NOMO-1 (cell line): ENCODE measurements around the gene ABR.
"Not testable (repeated sequence)": the region's sequence is repeated elsewhere in the genome, so short reads cannot be mapped to it uniquely, and the experiment has no call there.

Experiments used
- DNase-seq, 2 experiments: peaks; one replicate each; lab custom pipeline; 2025; ENCODE audit not compliant: unreplicated experiment in 2 of 2; lab: John Stamatoyannopoulos, UW

Gene ABR

DNA sequence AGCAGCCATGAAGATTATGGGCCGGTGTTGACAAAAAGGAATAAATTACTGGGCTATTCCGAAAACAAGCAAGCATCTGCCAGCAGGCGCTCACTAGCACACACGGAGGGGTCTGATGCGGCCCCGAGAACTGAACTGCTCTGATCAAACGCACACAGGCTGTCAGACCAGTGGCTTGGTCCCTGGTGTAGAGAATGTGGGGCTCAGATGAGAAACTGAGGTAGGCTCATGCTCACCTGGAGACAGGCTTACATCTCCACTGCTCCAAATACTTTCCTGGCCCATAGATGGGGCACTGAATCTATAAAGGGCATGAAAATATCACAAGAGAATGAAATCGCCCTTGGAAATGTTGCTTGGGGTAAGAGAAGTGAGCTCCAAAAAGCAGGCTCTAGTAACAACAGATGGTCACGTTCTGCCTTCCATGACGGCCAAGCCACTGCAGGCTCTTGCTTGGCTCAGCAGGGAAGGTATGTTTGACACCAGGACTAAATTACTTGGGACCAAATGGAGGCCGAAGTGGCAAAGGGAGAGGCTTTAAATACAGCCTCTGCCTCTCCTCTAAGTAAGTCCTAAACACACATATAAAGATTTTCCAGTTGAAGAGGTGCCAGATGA is 5.4 kb downstream of the ABR start:
- DNase-seq = no peak

DNA sequence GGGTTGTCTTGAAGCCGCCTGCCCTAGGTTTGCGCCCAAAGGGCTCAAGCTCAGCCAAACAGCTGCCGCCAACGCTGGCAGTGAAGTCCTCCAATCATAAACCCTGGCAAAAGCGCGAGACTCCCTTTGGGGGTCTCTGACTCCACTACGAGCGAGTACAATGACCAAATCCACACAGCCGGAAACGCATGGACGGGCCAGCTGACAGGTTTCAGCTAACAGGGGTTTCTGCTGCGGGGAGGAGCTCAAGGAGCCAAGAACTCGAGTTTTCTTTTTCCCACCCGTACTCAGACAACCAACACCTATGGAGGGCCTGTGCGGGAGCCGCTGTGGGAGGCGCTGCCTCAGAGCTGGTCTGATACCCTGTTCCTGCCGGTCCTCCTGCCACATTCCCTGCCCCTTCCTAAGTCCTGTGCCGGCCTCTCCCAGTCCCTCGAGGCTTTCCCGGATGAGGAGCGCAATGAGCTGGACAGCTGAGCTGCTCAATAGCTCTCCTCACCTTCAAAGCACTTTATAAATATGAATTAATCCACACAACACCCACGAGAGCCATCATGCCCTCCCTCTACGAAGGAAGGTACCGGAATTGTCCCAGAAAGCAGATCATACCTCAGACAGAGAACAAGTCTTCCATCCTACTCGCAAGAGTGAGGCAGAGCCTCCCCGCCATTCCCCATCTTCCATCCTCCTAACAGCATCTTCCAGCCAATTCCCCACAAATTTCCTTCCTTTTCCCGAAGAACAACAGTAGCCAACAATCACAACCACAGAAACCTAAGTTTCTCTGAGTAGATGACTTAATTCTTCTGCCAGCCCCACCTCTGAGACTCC is 6.1 kb downstream of the ABR start:
- no peak for DNase-seq

DNA sequence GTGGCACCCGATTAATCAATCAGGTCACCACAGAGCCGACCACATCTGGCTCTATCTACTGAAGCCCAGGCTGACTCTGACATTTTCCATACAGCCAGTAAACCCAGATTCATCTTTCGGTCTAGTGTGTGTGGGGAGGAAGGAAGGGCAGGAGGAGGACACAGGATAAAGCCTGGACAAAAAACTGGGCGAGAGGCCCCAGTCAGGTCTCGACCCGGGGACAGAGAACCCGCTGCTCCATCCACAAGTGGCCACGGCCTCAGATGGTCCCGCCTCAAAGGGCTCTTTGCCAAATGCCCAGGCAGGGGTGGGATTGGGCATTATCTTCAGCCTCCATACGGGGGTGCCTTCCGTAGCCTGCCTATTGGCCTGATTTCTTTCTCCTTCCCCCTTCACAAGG is 7.8 kb downstream of the ABR start:
- DNase-seq = no peak

DNA sequence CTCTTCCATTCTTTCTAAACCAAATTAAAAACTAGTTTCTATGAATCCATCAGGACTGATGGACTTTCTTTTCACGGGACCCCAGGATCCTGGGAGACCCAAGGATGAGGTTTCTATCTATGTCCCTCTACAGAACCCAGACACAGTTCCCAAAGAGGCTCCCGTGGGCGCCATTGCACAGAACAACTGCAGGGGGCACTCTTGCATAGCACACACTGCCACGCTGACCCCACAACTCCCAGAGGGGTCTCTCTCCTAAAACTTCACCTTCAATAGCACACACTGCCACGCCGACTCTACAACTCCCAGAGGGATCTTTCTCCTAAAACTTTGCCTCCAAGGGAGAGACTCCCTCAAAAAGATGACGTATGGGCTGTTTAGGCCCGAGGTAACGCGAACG is 9.0 kb downstream of the ABR start:
- DNase-seq = no peak

DNA sequence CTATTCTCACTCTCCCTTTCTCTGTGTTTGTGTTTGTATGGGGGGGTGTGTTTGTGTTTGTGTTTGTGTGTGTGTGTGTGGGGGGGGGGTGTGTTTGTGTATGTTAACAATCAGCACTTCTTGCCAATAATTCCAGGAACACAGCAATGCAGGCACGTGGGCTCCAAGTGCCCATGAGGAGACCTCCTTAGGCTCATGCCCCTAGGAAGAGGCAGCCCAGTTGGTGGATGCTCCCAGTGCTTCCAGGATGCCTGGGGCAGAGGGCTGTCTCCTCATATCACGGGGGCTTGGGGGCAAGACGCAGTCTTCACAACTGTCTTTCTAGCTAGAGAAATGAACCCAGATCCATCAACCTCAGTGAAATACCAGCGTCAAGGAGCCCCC is 9.9 kb downstream of the ABR start:
- no peak for DNase-seq

DNA sequence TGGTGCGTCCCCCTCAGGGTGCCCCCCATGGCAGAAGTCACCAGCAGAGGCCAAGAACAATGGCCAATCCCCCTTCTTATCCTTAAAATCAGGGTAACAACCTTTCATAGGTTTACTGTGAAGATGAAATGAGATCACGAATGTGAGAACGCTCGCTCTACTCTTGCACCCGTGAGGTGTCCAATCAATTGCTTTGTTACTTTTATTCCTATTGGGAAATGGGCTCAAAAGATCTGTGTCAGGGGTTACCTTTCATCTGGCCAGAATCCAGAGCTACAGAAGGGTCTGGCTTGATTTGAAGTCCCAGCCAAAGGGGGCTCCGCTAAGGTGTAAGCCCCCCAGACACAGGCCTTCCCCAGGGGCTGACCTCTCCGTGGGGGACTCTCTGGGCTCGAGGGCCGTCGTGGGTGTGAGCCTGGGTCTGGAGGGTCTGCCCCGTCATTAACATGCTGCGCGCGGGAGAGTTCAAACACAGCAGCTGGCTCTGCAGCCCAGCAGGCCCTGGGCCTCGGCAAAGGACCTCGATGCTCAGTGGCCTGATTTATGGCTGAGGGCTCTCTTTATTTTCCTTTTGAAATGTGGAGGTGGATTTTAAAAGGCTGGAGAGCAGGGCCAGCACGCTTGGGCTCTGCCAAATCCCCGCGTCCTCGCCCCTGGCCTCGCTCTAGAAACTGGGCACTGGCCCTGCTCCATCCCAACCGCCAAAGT is 10.4 kb downstream of the ABR start:
- DNase-seq = no peak

DNA sequence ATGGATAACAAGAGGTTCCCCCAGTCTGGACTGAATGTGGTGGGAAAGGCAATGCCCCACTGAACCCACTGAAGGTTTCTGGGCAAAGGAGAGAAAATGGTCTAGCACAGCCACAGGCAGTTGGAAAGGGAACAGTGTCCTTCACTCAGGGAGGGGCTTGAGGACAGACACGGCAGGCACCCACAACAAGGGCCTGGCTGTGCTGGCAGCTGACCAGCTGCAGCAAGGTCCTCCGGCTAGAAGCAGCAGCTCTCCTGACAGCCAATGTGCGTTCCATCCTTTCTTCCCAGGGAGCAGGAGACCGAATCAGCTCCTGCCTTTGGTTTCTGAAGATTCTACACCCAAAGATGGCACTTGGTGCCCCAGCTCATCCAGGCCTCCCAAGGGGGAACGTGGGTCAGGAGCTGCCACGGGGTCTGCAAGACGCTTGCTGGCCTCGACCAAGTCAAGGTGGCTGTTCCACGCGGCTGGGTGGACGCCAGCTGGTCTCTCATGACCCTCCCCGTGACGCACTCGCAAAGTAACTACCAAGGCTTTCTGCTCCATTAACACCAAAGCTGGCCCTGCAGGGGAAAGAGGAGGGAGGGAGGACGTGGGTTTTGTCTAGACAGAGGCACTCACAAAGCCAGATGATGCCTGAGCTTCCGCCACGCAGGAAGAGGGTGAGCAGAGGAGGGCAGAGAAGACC is 11.1 kb downstream of the ABR start:
- DNase-seq = no peak

DNA sequence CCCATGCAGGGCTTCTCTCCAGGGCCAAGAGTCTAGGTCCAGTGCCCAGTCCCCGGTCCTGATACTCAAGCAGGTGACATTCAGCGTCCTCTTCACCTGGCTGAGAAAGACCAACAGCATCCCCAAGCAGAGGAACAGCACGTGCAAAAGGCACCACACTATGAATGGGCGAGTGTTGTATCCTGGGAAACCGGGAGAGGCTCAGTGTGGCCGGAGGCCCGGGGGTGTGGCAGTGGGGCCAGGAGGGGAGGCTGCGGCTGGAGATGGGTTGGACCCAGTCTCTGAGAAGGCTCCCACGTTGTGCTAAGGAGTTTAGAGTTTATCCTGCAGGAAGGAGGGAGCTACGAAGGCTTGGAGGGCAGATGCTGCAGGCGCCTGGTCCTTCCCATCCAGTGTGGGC is 13.5 kb downstream of the ABR start:
- DNase-seq = no peak

DNA sequence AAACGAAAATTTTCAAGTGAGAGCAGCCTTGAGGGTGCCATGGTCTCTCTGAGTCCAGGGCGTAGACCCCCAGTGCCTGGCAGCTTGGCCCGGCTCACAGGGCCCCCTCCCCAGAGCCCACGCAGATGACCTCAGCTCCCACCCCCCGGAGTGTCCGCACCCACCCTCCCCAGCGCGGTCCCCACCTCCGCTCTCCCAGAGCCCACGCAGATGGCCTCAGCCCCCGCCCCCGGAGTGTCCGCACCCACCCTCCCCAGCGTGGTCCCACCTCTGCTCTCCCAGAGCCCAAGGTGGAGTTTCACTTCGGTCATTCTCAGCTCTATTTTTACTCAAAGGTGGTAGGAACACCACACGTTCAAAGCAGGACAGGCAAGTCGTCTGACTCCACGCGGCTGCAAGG is 13.9 kb downstream of the ABR start:
- DNase-seq = no peak

DNA sequence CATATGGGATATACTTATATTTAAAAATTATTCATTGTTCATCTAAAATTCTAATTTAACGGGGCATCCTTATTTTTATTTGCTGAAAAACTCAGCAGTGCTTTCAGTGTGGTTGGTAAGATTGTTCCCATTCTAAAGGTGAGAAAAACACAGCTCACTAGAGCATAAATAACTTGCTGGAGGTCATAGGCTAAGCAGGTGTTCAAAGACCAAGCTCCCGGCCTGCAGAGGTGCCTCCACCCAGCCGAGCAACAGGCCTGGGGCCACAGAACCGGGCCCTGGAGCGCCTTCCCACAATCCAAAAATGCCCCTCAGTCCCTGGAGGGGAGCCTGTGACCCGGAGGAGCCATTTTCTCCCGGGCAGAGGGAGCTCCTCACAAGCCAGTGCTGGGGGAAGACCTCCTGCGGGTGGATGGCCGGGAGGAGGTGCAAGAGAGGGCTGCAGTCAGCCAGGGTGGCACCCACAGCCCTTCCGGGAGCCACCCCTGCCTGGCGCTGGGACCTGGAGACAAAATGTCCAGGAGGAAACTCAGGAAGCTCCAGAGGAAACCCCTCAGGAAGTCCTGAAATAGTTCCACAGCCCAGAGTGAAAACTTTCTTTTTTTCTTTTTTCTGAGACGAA is 14.7 kb downstream of the ABR start:
- DNase-seq = no peak

DNA sequence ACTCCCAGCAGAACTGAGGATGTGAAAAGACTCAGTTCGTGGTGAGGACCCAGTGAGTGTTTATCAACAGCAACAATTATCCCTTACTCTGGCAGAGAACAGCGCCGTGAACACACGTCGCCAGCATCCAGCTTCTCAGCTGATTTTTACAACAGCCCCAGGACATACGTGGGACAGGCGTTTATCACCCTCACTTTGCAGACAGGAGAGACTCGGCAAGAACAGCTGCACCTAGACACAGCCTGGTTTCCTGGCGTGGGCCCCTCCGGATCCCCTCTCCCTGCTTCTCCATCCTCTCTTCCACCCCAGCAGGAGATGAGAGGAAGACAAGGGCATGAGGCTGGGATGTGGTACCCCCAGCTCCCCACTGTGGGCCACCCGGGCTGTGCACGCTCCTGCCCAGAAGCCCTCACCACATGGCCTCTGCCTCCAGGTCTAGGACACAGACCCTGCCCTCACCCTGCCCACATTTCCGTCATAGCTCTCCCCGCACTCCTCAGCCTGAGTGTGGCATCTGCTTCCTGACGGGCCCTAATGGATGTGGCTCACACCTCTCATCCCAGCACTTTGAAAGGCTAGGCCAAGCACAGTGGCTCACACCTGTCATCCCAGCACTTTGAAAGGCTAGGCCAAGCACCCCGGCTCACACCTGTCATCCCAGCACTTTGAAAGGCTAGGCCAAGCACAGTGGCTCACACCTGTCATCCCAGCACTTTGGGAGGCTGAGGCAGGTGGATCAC is 17.5 kb downstream of the ABR start:
- DNase-seq = no peak

DNA sequence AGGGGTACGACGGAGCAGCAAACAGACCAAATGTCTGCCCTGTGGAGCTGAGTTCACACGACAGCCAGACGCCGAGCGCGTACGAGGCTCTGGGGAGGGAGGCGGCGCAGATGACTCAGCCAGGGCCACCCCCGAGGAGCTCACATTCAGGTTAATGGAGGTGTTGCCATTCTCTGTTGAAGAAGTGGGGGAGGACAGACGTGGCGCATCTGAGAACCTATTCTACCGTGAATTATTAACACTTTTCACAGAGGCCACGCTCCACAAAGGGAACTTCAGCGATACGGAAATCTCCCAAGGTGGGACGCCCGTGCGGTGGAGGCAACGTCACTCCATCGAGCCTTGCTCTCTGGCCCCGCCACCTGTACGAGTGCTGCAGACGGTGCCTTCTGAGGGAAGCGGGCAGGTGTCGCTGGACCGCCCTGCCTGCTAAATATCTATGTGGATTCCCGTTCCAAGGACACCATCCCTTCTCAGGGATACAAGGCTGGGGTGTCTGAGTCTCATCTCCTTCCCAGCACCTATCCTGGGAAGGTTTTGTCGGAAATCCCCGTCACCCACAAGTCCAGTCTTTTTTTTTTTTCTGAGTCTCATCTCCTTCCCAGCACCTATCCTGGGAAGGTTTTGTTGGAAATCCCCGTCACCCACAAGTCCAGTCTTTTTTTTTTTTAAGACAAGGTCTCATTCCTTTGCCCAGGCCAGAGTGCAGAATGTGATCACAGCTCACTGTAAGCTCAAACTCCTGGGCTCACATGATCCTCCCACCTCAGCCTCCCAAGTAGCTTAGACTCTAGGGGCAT is 19.0 kb downstream of the ABR start:
- no peak for DNase-seq

DNA sequence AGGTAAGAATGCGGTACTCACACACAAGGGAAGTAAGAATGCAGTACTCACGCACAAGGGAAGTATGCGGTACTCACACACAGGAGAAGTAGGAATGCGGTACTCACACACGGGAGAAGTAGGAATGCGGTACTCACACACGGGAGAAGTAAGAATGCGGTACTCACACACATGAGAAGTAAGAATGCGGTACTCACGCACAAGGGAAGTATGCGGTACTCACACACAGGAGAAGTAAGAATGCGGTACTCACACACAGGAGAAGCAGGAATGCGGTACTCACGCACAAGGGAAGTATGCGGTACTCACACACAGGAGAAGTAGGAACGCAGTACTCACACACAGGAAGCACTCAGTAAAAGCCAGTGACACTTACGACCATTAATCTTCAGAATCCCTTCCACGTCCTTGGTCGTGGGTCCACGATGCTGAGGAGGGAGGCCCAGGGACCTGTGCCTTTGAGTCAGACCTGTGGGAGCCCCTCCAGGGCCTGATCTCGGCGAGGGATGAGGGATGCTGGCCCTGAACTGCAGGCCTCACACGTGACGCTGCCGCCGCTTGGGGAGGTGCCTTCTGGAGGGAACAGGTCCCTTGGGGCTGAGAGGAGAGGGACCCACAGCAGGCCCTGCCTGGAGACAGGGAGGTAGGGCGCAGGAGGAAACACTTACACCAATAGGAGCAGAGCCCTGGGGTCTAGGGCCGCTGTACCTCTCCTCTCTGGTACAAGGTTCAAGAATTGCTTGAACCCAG is 20.2 kb downstream of the ABR start:
- DNase-seq = no peak

DNA sequence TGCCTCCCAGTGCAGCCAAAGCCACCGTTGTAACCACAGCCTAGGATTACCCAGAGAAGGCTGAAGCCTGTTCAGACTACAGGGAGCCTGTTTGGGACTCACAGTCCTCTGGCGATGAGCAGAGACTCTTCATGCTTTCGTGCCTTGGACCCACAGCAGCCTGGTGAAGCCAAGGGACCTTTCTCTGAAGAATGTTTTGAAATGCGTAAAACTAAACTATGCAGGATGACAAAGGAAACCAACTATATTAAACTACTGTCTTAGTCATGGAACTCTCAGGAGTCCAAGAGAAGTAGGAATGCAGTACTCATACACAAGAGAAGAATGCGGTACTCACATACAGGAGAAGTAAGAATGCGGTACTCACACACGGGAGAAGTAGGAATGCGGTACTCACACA is 20.9 kb downstream of the ABR start:
- DNase-seq = no peak

DNA sequence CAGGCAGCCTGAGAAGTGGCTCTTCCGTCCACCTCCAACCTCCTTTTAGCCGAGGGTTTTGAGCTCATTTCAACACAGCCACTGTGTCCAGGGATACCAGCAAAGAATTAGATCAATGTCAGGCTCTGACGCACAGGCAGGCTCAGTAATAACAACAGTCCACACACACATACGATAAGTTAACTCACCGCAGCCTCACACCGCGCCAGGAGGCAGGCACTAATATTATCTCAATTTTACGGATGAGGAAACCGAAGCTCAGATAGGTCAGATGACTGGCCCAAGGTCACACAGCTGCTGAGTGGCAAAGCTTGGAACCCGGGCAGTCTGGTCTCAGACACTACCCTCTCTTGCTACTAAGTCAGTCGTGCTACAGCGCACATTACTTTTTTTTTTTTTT is 22.9 kb downstream of the ABR start:
- no peak for DNase-seq

DNA sequence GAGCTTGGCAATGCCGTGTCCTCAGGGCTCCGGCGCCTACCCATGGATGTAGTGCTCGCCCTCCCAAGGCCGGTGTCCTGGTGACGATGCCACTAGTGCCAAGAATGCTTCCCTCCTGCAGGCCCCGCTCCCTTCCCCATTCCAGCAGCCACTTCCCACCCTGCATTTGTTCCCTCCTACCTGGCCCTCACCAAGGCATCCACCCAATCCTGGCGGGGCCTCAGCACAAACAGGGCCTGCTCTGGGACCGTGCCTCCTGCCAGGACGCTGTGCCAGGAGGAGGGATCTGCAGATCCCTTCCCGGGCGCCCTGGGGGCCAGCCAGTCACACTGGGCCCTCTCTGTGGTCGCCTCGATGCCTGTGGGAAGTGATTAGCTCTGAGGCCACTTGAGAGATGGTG is 25.1 kb downstream of the ABR start:
- DNase-seq = no peak

DNA sequence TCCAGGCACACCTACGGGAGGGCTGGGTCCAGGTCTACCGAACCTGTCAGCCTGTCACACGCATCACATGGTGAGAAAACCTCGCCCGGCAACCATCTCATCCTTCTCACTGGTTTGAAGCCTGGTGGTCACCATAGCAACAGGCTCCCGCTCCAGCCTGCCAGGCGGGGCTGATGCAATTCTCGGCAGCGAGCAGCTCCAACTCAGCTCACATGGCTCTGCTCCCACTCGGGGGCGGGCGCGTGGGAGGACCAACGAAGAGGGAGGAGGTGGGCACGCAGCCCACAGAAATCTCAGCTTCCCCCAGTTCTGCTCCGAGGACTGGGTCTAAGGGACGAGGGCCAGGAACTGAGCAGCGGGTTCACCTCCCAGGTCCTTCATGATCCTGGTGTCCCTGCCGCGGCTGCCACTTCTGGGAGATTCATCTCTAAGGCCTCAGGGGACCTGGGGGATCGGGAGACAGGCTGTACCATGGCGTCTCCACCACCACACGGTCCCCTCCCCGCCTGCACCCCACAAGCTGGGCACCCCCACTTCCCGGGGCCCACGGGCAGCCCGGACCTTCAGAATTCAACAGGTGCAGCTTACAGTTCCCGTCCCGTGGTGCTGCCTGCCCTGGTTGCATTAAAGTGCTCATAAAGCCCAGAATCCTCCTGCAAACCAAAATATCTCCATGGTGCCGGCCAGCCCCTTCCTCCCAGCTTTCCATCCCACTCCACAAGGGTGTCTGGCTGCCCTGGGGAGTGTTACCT is 25.8 kb downstream of the ABR start:
- peak in 1 of 2 experiments; percentile 12 for DNase-seq

DNA sequence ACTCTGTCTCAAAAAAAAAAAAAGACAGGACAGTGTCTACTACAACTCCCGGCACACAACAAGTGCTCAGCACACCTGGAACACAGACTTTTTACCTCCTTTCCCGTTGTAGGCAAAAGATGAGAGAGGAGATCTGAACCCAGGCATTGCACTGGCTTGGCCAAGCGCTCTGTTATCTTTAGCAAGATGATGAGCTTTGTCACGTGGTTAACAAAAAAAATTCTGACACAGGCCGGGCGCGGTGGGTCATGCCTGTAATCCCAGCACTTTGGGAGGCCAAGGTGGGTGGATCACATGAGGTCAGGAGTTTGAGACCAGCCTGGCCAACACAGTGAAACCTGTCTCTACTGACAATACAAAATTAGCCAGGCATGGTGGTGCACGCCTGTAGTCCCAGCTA is 27.2 kb downstream of the ABR start:
- DNase-seq = not testable (repeated sequence)
